B cell (primary cell): ENCODE data around the gene CT47B1.

Experiments
- EZH2 ChIP-seq: IDR thresholded peaks from 2 replicates; pipeline ENCODE4 v1.6.1; 2012; ENCODE audit warnings: borderline replicate concordance, low read depth, mild to moderate bottlenecking, moderate library complexity, low read length; ENCODE audit not compliant: insufficient read depth, poor library complexity, severe bottlenecking
- TF ChIP-seq, protein P1 (sequence below): fragments of 200-600 bp; IDR thresholded peaks from one replicate; pipeline ENCODE4 v1.8.0; 2022; ENCODE audit warnings: antibody characterized with exemption, mild to moderate bottlenecking

DNA sequence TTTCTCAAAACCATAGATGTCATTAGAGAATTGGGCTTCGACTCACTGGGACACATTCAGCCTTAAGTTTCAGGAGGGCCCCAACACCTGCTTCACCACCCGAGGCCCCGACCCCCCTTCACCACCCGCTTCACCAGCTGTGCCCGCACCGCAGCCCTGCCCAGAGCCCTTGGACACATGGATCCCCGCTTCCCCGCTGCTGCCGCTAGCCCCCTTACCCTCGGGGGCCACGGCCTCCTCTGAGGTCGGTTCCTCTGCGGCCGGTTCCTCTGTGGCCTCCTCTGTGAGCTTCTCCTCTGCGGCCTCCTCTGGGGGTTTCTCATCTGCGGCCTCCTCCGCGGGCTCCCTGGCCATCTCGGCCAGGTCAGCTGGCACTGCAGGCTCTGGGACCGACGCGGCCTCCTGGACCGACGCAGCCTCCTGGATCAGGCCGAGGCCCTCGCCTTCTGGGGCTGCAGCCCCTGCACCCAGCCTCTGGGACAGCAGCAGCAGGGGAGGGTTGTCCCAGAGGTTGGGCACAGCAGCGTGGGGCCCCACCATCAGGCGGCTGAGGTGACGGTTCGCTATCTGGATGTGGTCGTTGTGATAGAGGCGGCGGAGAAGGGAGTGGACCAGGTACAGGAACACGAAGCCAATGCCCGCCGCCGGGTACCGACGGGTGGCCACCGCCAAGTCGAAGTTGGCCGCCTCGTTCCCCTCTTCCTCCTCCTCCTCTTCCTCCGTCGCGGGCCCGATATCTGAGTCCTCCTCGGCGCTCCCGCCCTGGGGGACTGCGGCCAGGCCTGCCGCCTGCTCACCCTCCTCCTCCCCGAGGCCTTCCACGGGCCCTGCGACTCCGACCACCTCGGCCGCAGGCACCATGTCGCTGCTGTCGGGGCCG lies 748 bp downstream of the CT47B1 start:
- TF ChIP-seq, protein P1, sequence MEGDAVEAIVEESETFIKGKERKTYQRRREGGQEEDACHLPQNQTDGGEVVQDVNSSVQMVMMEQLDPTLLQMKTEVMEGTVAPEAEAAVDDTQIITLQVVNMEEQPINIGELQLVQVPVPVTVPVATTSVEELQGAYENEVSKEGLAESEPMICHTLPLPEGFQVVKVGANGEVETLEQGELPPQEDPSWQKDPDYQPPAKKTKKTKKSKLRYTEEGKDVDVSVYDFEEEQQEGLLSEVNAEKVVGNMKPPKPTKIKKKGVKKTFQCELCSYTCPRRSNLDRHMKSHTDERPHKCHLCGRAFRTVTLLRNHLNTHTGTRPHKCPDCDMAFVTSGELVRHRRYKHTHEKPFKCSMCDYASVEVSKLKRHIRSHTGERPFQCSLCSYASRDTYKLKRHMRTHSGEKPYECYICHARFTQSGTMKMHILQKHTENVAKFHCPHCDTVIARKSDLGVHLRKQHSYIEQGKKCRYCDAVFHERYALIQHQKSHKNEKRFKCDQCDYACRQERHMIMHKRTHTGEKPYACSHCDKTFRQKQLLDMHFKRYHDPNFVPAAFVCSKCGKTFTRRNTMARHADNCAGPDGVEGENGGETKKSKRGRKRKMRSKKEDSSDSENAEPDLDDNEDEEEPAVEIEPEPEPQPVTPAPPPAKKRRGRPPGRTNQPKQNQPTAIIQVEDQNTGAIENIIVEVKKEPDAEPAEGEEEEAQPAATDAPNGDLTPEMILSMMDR: no peak
- TF ChIP-seq EZH2: no peak
